SH-SY5Y (cell line): Measurements from ENCODE around the gene PAQR5.

Experiments used
- GATA2 ChIP-seq: IDR thresholded peaks from 2 replicates; pipeline ENCODE4 v1.6.1; 2011; ENCODE audit warnings: mild to moderate bottlenecking, low read depth, low read length
- GATA3 ChIP-seq: IDR thresholded peaks from 2 replicates; pipeline ENCODE4 v1.6.1; 2011; ENCODE audit warnings: low read depth, mild to moderate bottlenecking, low read length, moderate library complexity

DNA sequence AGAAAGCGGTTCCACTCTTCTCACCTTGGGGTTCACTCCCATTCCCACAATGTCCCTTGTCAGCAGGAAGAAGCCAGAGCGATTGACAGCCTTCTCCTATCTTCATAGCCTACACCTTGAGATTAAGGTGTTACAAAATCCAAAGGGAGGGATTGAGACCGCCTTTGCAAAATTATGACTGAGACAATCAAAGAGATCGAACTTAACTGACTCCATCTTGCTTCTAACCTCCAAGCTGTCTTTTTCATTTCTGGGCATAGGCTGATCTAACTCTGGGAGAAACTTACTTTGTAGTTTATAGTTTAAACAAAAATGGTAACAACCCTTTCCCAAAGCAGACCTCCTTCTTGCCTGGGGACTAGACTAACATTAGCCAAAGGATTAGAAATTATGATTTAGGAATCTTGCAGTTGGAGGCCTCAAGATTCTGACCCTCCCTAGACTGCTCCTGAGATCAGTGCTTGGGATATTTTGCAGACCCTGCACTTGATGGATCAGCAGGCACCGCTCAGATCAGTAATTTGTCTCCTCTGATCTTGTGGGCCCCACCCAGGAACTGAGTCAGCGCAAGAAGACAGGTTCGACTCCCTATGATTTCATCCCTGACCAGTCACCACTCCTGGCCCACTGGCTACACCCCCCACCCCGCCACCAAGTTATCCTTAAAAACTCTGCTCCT lies 40.0 kb downstream of the PAQR5 start:
- no peak for TF ChIP-seq GATA3
- TF ChIP-seq GATA2, result no peak
